K562 (cell line): ENCODE data around the gene RASGRP2. TPM values are rescaled to one million over a fixed set of nuclear protein-coding genes. Genes with fewer than 3 reads are reported as not detected.

Experiments used
- ATAC-seq: fragments of 200-7000 bp; cut with Tn5 transposase; 3 replicates; pipeline ENCODE4 v1.9.1; 2020; ENCODE audit warnings: moderate library complexity
- BruUV-seq: library from RNA; stranded (reverse); fragments of 400-500 nt; replicated peaks from 2 replicates; lab custom pipeline; 2021; lab: Mats Ljungman, UMichigan
- CTCF ChIA-PET: fragments of 300-600 bp; formaldehyde crosslinking; extraction: SDS; loops from one replicate; lab custom pipeline; 2021; ENCODE audit warnings: low intra/inter-chr PET ratio; lab: Yijun Ruan, JAX
- POLR2A ChIA-PET: fragments of 300-600, 350-650 bp; sonication (Branson Sonifier 250); formaldehyde crosslinking; extraction: SDS; loops from one replicate; lab custom pipeline; 2021; ENCODE audit warnings: antibody characterized with exemption, inconsistent platforms; lab: Yijun Ruan, JAX
- DNase-seq, 4 experiments: peaks; one replicate each; pipeline versions ENCODE4 v3.0.0 to v3.0.0-alpha.2; 2011 to 2018; ENCODE audit warnings: low spot score in 3 of 4, mixed read lengths in 3 of 4; ENCODE audit errors: extremely low read depth in 1 of 4
- FAIRE-seq: peaks from 2 replicates; lab custom pipeline; 2011; peaks lifted over from hg19 to GRCh38; lab: Jason Lieb, UNC
- H2AFZ ChIP-seq: 2 replicates; pipeline ENCODE4 v1.6.0; 2011; ENCODE audit warnings: low read depth, low read length, control low read depth, inconsistent platforms
- H3K27ac ChIP-seq: fragments of 200-600 bp; 3 replicates; pipeline ENCODE4 v1.8.0; 2011; ENCODE audit warnings: low read depth, mild to moderate bottlenecking, control low read depth, inconsistent platforms, low read length, moderate library complexity, mixed read lengths; ENCODE audit errors: extremely low read depth
- H3K27me3 ChIP-seq, 2 experiments: fragments of 300-600 bp in 1 of 2; 2 replicates in 1 of 2; 3 replicates in 1 of 2; pipeline versions ENCODE4 v1.6.0 to v1.8.0; 2011; ENCODE audit warnings: inconsistent platforms in 2 of 2, low read length in 2 of 2, mild to moderate bottlenecking in 1 of 2, mixed read lengths in 1 of 2, moderate library complexity in 1 of 2; ENCODE audit not compliant: control insufficient read depth in 2 of 2, insufficient read depth in 2 of 2
- H3K36me3 ChIP-seq: fragments of 300-600 bp; 3 replicates; pipeline ENCODE4 v1.8.0; 2011; ENCODE audit warnings: mild to moderate bottlenecking, low read length, inconsistent platforms; ENCODE audit not compliant: control insufficient read depth, insufficient read depth
- H3K4me1 ChIP-seq, 2 experiments: fragments of 200-600 bp in 1 of 2; replicated peaks in 1 of 2; 2 replicates in 1 of 2; 3 replicates in 1 of 2; pipeline versions ENCODE4 v1.5.1 to v1.8.0; 2011; ENCODE audit warnings: inconsistent platforms in 2 of 2, low read length in 2 of 2, mild to moderate bottlenecking in 1 of 2, mixed read lengths in 1 of 2, moderate library complexity in 1 of 2; ENCODE audit not compliant: control insufficient read depth in 2 of 2, insufficient read depth in 2 of 2
- H3K4me2 ChIP-seq: 2 replicates; pipeline ENCODE4 v1.6.1; 2011; ENCODE audit warnings: low read length, control low read depth, inconsistent platforms, mixed read lengths; ENCODE audit not compliant: insufficient read depth
- H3K4me3 ChIP-seq: fragments of 200-600 bp; sonication (generic), shearing (Covaris generic); 2 replicates; pipeline ENCODE4 v1.5.1; 2016; ENCODE audit warnings: control low read depth, inconsistent platforms
- H3K79me2 ChIP-seq: fragments of 200-600 bp; 3 replicates; pipeline ENCODE4 v1.8.0; 2011; ENCODE audit warnings: low read length, inconsistent platforms; ENCODE audit not compliant: control insufficient read depth, insufficient read depth
- H3K9ac ChIP-seq, 2 experiments: 2 replicates each; pipeline versions ENCODE4 v1.6.0 to v1.6.1; 2011; ENCODE audit warnings: low read depth in 2 of 2, low read length in 2 of 2, control low read depth in 1 of 2, inconsistent platforms in 1 of 2, mild to moderate bottlenecking in 1 of 2, mixed read lengths in 1 of 2; ENCODE audit not compliant: insufficient read depth in 1 of 2
- H3K9me1 ChIP-seq: one replicate; pipeline ENCODE4 v1.6.0; 2011; ENCODE audit warnings: inconsistent platforms, mild to moderate bottlenecking, low read length, moderate library complexity; ENCODE audit not compliant: control insufficient read depth, insufficient read depth
- H3K9me3 ChIP-seq: replicated peaks from 2 replicates; pipeline ENCODE4 v1.5.1; 2011; ENCODE audit warnings: low read depth, low read length, inconsistent platforms; ENCODE audit not compliant: control insufficient read depth, insufficient read depth
- H4K20me1 ChIP-seq: replicated peaks from 2 replicates; pipeline ENCODE4 v1.6.1; 2011; ENCODE audit warnings: low read length, inconsistent platforms, mixed read lengths; ENCODE audit not compliant: control insufficient read depth, insufficient read depth
- GATA2 ChIP-seq: sonication (generic); formaldehyde crosslinking; IDR thresholded peaks from 2 replicates; pipeline ENCODE4 v1.4.0; 2020; ENCODE audit warnings: mild to moderate bottlenecking, missing genetic modification reagents
- HDAC1 ChIP-seq, 2 experiments: fragments of 450-650 bp; IDR thresholded peaks; 2 replicates each; pipeline ENCODE4 v1.6.1; 2016 to 2017; ENCODE audit warnings: inconsistent platforms in 1 of 2, mild to moderate bottlenecking in 1 of 2, moderate library complexity in 1 of 2
- HNRNPH1 ChIP-seq: fragments of 200-400 bp; formaldehyde crosslinking; optimal IDR thresholded peaks from 2 replicates; pipeline ENCODE3; 2017; ENCODE audit warnings: low read depth, mild to moderate bottlenecking, low read length, moderate library complexity
- KDM4B ChIP-seq, 2 experiments: fragments of 450-650 bp in 1 of 2; sonication (generic) in 1 of 2; IDR thresholded peaks; 2 replicates each; pipeline ENCODE4 v1.6.1; 2016 to 2017; ENCODE audit warnings: borderline replicate concordance in 2 of 2, antibody characterized with exemption in 1 of 2, low read depth in 1 of 2, mild to moderate bottlenecking in 1 of 2
- KLF1 ChIP-seq: fragments of 450-650 bp; IDR thresholded peaks from 2 replicates; pipeline ENCODE4 v1.6.1; 2016; ENCODE audit warnings: missing genetic modification characterization, missing compliant biosample characterization
- RBM25 ChIP-seq: fragments of 200-400 bp; formaldehyde crosslinking; IDR thresholded peaks from 2 replicates; pipeline ENCODE4 v1.6.1; 2018; ENCODE audit warnings: low read length, low read depth, moderate library complexity; ENCODE audit not compliant: severe bottlenecking
- TAF1 ChIP-seq: IDR thresholded peaks from 2 replicates; pipeline ENCODE4 v1.6.1; 2011; ENCODE audit warnings: mild to moderate bottlenecking, low read length, moderate library complexity; ENCODE audit not compliant: insufficient read depth, control insufficient read depth, severe bottlenecking; ENCODE audit errors: extremely low read depth
- WGBS: fragments of 100-300 bp; shearing (Covaris generic); methylation state at CpG from one replicate; pipeline ENCODE4 v1.1.6; 2016; ENCODE audit warnings: low coverage, mixed read lengths; ENCODE audit not compliant: insufficient coverage; ENCODE audit errors: missing lambda C conversion rate; 5-methylcytosine and 5-hydroxymethylcytosine counted together
- in situ Hi-C: fragments of 300-500 bp; cut with MboI; formaldehyde crosslinking; loops from 4 replicates; pipeline ENCODE4 v1.15.0; 2018; ENCODE audit warnings: inconsistent platforms, mixed read lengths
- intact Hi-C: fragments of 100-400 bp; cut with micrococcal nuclease; formaldehyde crosslinking; loops from 2 replicates; pipeline ENCODE4 v1.14.2; 2022
- polyA plus RNA-seq, 8 experiments: library from polyadenylated mRNA; depleted of rRNA in 4 of 8; stranded (reverse) in 5 of 8; unstranded in 3 of 8; fragments of >200 nt; fragmentation: Nextera tagmentation in 2 of 8; fragmentation: Illumina TruSeq in 1 of 8; extraction: Ambion mirVana in 2 of 8; extraction: Trizol in 1 of 8; gene quantifications; 2 replicates each; pipeline versions ENCODE4 v1.2.1 to v1.2.3, GENCODE V29; 2011 to 2014; ENCODE audit warnings: inconsistent platforms in 1 of 8, missing spikeins in 1 of 8
- total RNA-seq, 7 experiments: library from RNA; depleted of rRNA in 6 of 7; stranded (reverse); fragments of >200 nt in 6 of 7; fragmentation: Illumina TruSeq in 2 of 7; extraction: Trizol in 2 of 7; gene quantifications; 2 replicates each; pipeline versions ENCODE4 v1.2.1 to v1.2.3, GENCODE V29; 2011 to 2021; ENCODE audit warnings: low replicate concordance in 1 of 7

RASGRP2 gene
- total and polyA plus RNA-seq, 9 of the 15 experiments (the other 6 are each of a cell fraction or from before 2014, with no cell fraction given): 0.87 to 22.7 (median 5.5) TPM

- no peak overlapping the region for H3K27ac ChIP-seq
- ATAC-seq: no peak
- no peaks in the 10 kb centered on the region for H3K9me3 ChIP-seq
- no peak overlapping the region for H3K9ac ChIP-seq
- H3K27me3 ChIP-seq: peaks cover 28 to 56% of the 10 kb centered on the region in 2 experiments
- no TSS peak for BruUV-seq
- TF ChIP-seq TAF1: no peak
- no peak for TF ChIP-seq KLF1 (tag)
- no peak for TF ChIP-seq HNRNPH1
- no peak for TF ChIP-seq KDM4B (IDR thresholded peaks at IDR 0.05; ENCODE audit: borderline replicate concordance in 2 of 2, low read depth in 1 of 2)
- no peak for TF ChIP-seq GATA2
- TF ChIP-seq RBM25: no peak
- TF ChIP-seq, all 486 proteins: peak for 0
- Histone ChIP-seq H3K4me3 (no peak overlapping the region), H3K4me2 (no peak overlapping the region), H3K4me1 (peaks cover 0 to 6% of the 10 kb centered on the region in 2 experiments; a peak in 2 of 5 replicates), H3K9me1 (no peaks in the 10 kb centered on the region), H2AFZ (no peak overlapping the region), H3K36me3 (no peaks in the 10 kb centered on the region), H4K20me1 (peaks cover 3% of the 10 kb centered on the region), H3K79me2 (no peaks in the 10 kb centered on the region)
- in situ Hi-C loops: no loop called here
- no peak for FAIRE-seq
- no peak for DNase-seq
- CTCF ChIA-PET: no interaction called here
- POLR2A ChIA-PET: interaction anchor here (0.5 to 0.8 kb wide), 2 partner anchors 94 to 285 kb away, joined by 3 read pairs; no protein-coding TSS in a partner anchor
- 2% methylated on average over 8 of the region's 8 CpGs for WGBS
- intact Hi-C loops: no loop called here
These were observed 59.6 kb downstream of the RASGRP2 start for GRCh38 chr11:64684357-64684756.

- no peak for DNase-seq
- Histone ChIP-seq H3K4me2 (no peak overlapping the region), H3K9ac (no peak overlapping the region), H3K36me3 (no peaks in the 10 kb centered on the region), H3K4me1 (no peaks in the 10 kb centered on the region), H3K4me3 (no peak overlapping the region), H3K79me2 (no peaks in the 10 kb centered on the region), H3K9me3 (no peaks in the 10 kb centered on the region), H3K9me1 (no peaks in the 10 kb centered on the region), H3K27ac (no peak overlapping the region), H4K20me1 (peaks cover 3% of the 10 kb centered on the region), H3K27me3 (peaks cover 48 to 62% of the 10 kb centered on the region in 2 experiments), H2AFZ (no peak overlapping the region)
- no peak for ATAC-seq
- WGBS: 3% methylated on average over 4 of the region's 4 CpGs
- in situ Hi-C loops: no loop called here
- ChIA-PET CTCF (no interaction called here), POLR2A (interaction anchor here (1.3 kb wide), 1 partner anchor 18 kb away, joined by 3 read pairs; no protein-coding TSS in a partner anchor)
- intact Hi-C loops: no loop called here
- no peak for FAIRE-seq
- no TSS peak for BruUV-seq
- TF ChIP-seq HDAC1 (IDR thresholded peaks at IDR 0.05): no peak
These were observed 62.8 kb downstream of the RASGRP2 start for GRCh38 chr11:64681171-64681570.
